Keratinocyte (primary cell): ENCODE measurements around the gene RALGAPA2. TPM values are rescaled to one million over a fixed set of nuclear protein-coding genes. Genes with fewer than 3 reads are reported as not detected.

Experiments used
- DNase-seq: peaks from one replicate; pipeline ENCODE4 v3.0.0-alpha.2; 2011; ENCODE audit warnings: low read depth, missing footprints, low spot score
- FAIRE-seq: peaks from 2 replicates; lab custom pipeline; 2011; peaks lifted over from hg19 to GRCh38; lab: Jason Lieb, UNC
- H2AFZ ChIP-seq: 2 replicates; pipeline ENCODE4 v1.6.0; 2012; ENCODE audit warnings: low read length, control low read depth, inconsistent platforms; ENCODE audit not compliant: control insufficient read depth
- H3K27ac ChIP-seq: 2 replicates; pipeline ENCODE4 v1.5.1; 2011; ENCODE audit warnings: low read length; ENCODE audit not compliant: control insufficient read depth, insufficient read depth
- H3K27me3 ChIP-seq: 3 replicates; pipeline ENCODE4 v1.6.0; 2011; ENCODE audit warnings: low read length; ENCODE audit not compliant: control insufficient read depth, insufficient read depth; ENCODE audit errors: extremely low read depth
- H3K36me3 ChIP-seq, 2 experiments: 2 replicates in 1 of 2; 3 replicates in 1 of 2; pipeline ENCODE4 v1.5.1; 2011; ENCODE audit warnings: low read length in 2 of 2, mild to moderate bottlenecking in 1 of 2; ENCODE audit not compliant: control insufficient read depth in 2 of 2, insufficient read depth in 2 of 2; ENCODE audit errors: extremely low read depth in 1 of 2
- H3K4me1 ChIP-seq: 3 replicates; pipeline ENCODE4 v1.5.1; 2011; ENCODE audit warnings: low read length; ENCODE audit not compliant: control insufficient read depth, insufficient read depth; ENCODE audit errors: extremely low read depth
- H3K4me2 ChIP-seq: 3 replicates; pipeline ENCODE4 v1.6.0; 2011; ENCODE audit warnings: low read depth, low read length; ENCODE audit not compliant: control insufficient read depth, insufficient read depth; ENCODE audit errors: extremely low read depth
- H3K4me3 ChIP-seq, 3 experiments: fragments of 200-600 bp in 1 of 3; sonication (generic) in 1 of 3; 2 replicates in 2 of 3; 3 replicates in 1 of 3; pipeline ENCODE4 v1.5.1; 2011 to 2016; ENCODE audit warnings: low read length in 3 of 3, mild to moderate bottlenecking in 3 of 3, control low read depth in 2 of 3, inconsistent platforms in 1 of 3, low read depth in 1 of 3, mixed read lengths in 1 of 3, mixed run types in 1 of 3, moderate library complexity in 1 of 3; ENCODE audit not compliant: control insufficient read depth in 2 of 3, insufficient read depth in 2 of 3; ENCODE audit errors: extremely low read depth in 1 of 3
- H3K79me2 ChIP-seq: 2 replicates; pipeline ENCODE4 v1.6.0; 2012; ENCODE audit warnings: low read length; ENCODE audit not compliant: control insufficient read depth, insufficient read depth
- H3K9ac ChIP-seq: 3 replicates; pipeline ENCODE4 v1.6.0; 2011; ENCODE audit warnings: low read length; ENCODE audit not compliant: control insufficient read depth, insufficient read depth; ENCODE audit errors: extremely low read depth
- H3K9me1 ChIP-seq: 3 replicates; pipeline ENCODE4 v1.6.0; 2011; ENCODE audit warnings: low read length; ENCODE audit not compliant: control insufficient read depth, insufficient read depth; ENCODE audit errors: extremely low read depth
- H3K9me3 ChIP-seq: 2 replicates; pipeline ENCODE4 v1.5.1; 2012; ENCODE audit warnings: low read depth, low read length; ENCODE audit not compliant: control insufficient read depth
- H4K20me1 ChIP-seq: 3 replicates; pipeline ENCODE4 v1.6.0; 2011; ENCODE audit warnings: low read length; ENCODE audit not compliant: control insufficient read depth, insufficient read depth; ENCODE audit errors: extremely low read depth
- EZH2 ChIP-seq: IDR thresholded peaks from one replicate; pipeline ENCODE4 v1.6.1; 2012; ENCODE audit warnings: inconsistent platforms, mild to moderate bottlenecking, low read length, moderate library complexity
- dilution Hi-C: fragments of 300-500 bp; cut with MboI; formaldehyde crosslinking; loops from one replicate; pipeline ENCODE4 v1.7.0; 2020; ENCODE audit warnings: low sequenced_read_pairs; ENCODE audit not compliant: extremely low pct_ligation_motif_present
- polyA plus RNA-seq, 5 experiments: library from polyadenylated mRNA; depleted of rRNA in 3 of 5; stranded (reverse) in 3 of 5; stranded (forward) in 1 of 5; unstranded in 1 of 5; fragments of >200 nt; gene quantifications; 1 replicate in 1 of 5; 2 replicates in 3 of 5; 3 replicates in 1 of 5; pipeline versions ENCODE4 v1.2.1 to v1.2.3, GENCODE V29; 2011 to 2012; ENCODE audit warnings: missing spikeins in 2 of 5, low read depth in 1 of 5, low replicate concordance in 1 of 5
- TF ChIP-seq, protein P1 (sequence below), 3 experiments: IDR thresholded peaks in 1 of 3; conservative IDR thresholded peaks in 1 of 3; optimal IDR thresholded peaks in 1 of 3; 2 replicates in 2 of 3; 3 replicates in 1 of 3; pipeline versions ENCODE3 to v1.5.1; 2011; ENCODE audit warnings: low read length in 3 of 3, mild to moderate bottlenecking in 3 of 3, moderate library complexity in 2 of 3, control low read depth in 1 of 3, inconsistent platforms in 1 of 3; ENCODE audit not compliant: insufficient read depth in 2 of 3; ENCODE audit errors: extremely low read depth in 1 of 3

Gene RALGAPA2
- polyA plus RNA-seq, 1 donor (not counting 4 experiments of a cell fraction or from before 2014, with no cell fraction given) = 3.2 TPM

- Histone ChIP-seq H3K9me1 (no peaks in the 10 kb centered on the region), H3K9me3 (no peaks in the 10 kb centered on the region), H3K4me1 (peaks cover 40% of the 10 kb centered on the region), H4K20me1 (no peaks in the 10 kb centered on the region), H3K36me3 (no peaks in the 10 kb centered on the region), H3K4me3 (no peak overlapping the region), H3K27ac (no peak overlapping the region), H3K4me2 (no peak overlapping the region), H2AFZ (no peak overlapping the region), H3K27me3 (no peaks in the 10 kb centered on the region), H3K79me2 (no peaks in the 10 kb centered on the region), H3K9ac (no peak overlapping the region)
- dilution Hi-C loops = no loop called here
- FAIRE-seq = no peak
- DNase-seq = no peak
- TF ChIP-seq EZH2 = no peak
- TF ChIP-seq, protein P1, sequence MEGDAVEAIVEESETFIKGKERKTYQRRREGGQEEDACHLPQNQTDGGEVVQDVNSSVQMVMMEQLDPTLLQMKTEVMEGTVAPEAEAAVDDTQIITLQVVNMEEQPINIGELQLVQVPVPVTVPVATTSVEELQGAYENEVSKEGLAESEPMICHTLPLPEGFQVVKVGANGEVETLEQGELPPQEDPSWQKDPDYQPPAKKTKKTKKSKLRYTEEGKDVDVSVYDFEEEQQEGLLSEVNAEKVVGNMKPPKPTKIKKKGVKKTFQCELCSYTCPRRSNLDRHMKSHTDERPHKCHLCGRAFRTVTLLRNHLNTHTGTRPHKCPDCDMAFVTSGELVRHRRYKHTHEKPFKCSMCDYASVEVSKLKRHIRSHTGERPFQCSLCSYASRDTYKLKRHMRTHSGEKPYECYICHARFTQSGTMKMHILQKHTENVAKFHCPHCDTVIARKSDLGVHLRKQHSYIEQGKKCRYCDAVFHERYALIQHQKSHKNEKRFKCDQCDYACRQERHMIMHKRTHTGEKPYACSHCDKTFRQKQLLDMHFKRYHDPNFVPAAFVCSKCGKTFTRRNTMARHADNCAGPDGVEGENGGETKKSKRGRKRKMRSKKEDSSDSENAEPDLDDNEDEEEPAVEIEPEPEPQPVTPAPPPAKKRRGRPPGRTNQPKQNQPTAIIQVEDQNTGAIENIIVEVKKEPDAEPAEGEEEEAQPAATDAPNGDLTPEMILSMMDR (optimal IDR thresholded peaks at IDR 0.05 in 1 of 3, IDR thresholded peaks at IDR 0.05 in 1 of 3, conservative IDR thresholded peaks at IDR 0.05 in 1 of 3; ENCODE audit: extremely low read depth in 1 of 3, insufficient read depth in 2 of 3, low read length in 3 of 3) = no peak
Observed at GRCh38 chr20:20551409-20551808, 161.0 kb downstream of the RALGAPA2 start.

DNA sequence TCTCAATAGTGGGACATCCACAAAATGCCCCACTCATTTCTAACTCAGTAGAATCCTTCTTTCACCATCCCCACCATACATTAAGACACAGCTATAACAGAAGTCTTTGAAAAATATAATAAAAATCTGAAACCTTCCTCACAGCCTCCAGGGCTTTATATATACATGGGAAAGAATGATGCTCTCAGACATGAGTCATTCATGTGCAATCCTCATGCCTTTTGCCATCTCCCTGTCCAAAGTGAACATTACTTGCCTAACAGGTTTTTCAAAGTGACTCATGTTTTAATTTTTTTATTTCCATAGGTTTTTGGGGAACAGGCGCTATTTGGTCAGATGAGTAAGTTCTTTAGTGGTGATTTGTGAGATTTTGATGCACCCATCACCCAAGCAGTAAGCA is 162.7 kb downstream of the RALGAPA2 start:
- peaks cover 40% of the 10 kb centered on the region for H3K4me1 ChIP-seq

More for the DNA sequence above, 162.7 kb downstream of the RALGAPA2 start:
- H2AFZ ChIP-seq = no peak overlapping the region
- peak; percentile 93 for DNase-seq
- TF ChIP-seq, protein P1 (optimal IDR thresholded peaks at IDR 0.05 in 1 of 3, IDR thresholded peaks at IDR 0.05 in 1 of 3, conservative IDR thresholded peaks at IDR 0.05 in 1 of 3; ENCODE audit: extremely low read depth in 1 of 3, insufficient read depth in 2 of 3, low read length in 3 of 3) = no peak
- no peak for TF ChIP-seq EZH2
- no peaks in the 10 kb centered on the region for H3K9me3 ChIP-seq
- no peaks in the 10 kb centered on the region for H3K27me3 ChIP-seq
- no peaks in the 10 kb centered on the region for H3K79me2 ChIP-seq
- H3K9me1 ChIP-seq = no peaks in the 10 kb centered on the region
- H3K9ac ChIP-seq = peak overlapping the region; percentile 77
- FAIRE-seq = peak; percentile 91
- no peaks in the 10 kb centered on the region for H4K20me1 ChIP-seq
- H3K4me2 ChIP-seq = peak overlapping the region; percentile 71
- dilution Hi-C loops = no loop called here
- H3K27ac ChIP-seq = peak overlapping the region; percentile 90
- no peaks in the 10 kb centered on the region for H3K36me3 ChIP-seq
- H3K4me3 ChIP-seq = peak overlapping the region in 2 of 3 experiments; percentile 34 to 40
